ENCODE data around the gene CFAP100. TPM values are rescaled to one million over a fixed set of nuclear protein-coding genes. Genes with fewer than 3 reads are reported as not detected.

Gene CFAP100
- total RNA-seq, 4 donors from 2014 or later: not detected

DNA sequence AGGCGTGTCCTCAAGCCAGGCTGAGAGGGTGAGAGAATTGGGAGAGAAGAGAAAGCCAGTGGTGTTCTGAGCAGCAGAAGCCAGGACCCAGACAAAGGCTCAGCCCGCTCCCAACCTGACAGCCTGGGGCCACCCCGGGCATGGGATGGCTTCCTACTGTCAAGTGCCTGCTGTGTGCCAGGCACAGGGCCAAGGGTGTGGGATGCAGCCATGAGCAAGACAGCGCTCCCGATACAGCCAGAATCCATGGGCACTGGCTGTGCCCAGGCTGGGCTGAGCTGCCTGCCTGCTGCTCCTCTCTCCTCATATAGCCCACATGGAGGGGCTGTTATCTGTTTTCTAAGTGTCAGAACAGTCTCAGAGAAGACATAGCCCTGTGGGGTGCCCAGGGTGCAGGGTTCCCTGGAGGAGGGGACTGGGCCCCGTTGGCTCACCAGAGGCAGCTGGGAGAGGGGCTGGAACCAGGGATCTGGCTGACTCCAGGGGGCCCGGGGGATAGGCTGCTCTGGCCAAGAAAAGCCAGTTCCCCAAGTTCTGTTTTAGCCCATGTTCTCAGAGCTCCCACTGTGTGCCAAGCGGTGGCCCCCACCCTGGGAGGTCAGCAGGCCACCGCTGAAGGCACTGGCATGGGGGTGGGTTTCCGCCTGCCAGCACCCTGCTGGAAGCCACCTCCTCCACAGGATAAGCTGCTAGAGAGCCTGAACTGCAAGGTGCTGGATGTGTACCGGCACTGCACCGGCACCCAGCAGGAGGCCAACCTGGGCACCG is 39.0 kb downstream of the CFAP100 start:
- Histone ChIP-seq H3K4me1 (no peaks in the 10 kb centered on the region), H3K9me3 (peaks cover 0 to 7% (median 0%) of the 10 kb centered on the region in 3 donors), H3K27ac (no peak overlapping the region), H3K4me3 (no peak overlapping the region), H3K36me3 (peaks cover 13 to 60% (median 21%) of the 10 kb centered on the region in 3 donors), H3K27me3 (no peaks in the 10 kb centered on the region)
- DNase-seq: no peak
- TF ChIP-seq, protein P1, sequence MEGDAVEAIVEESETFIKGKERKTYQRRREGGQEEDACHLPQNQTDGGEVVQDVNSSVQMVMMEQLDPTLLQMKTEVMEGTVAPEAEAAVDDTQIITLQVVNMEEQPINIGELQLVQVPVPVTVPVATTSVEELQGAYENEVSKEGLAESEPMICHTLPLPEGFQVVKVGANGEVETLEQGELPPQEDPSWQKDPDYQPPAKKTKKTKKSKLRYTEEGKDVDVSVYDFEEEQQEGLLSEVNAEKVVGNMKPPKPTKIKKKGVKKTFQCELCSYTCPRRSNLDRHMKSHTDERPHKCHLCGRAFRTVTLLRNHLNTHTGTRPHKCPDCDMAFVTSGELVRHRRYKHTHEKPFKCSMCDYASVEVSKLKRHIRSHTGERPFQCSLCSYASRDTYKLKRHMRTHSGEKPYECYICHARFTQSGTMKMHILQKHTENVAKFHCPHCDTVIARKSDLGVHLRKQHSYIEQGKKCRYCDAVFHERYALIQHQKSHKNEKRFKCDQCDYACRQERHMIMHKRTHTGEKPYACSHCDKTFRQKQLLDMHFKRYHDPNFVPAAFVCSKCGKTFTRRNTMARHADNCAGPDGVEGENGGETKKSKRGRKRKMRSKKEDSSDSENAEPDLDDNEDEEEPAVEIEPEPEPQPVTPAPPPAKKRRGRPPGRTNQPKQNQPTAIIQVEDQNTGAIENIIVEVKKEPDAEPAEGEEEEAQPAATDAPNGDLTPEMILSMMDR (IDR thresholded peaks at IDR 0.05): no peak
- no peak for TF ChIP-seq POLR2A (IDR thresholded peaks at IDR 0.05)
- WGBS, 2 donors: 73 to 75% methylated on average over 2 to 4 of the region's 13 CpGs
- intact Hi-C loops (cut with DNase I): no loop called here

DNA sequence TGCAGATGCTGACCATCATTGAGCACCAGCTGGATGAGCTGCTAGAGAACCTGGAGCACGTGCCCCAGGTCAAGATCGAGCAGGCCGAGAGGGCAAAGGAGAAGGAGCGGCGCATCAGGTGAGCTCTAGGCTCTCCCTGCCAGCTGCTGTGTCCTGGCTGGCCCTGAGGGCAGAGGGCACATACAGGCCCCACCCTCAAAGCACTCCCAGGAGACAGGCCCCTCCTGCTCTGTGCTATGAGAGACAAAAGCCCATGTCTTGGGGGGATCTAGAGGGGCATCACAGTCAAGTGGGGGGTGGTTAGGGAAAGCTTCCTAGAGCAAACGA is 39.5 kb downstream of the CFAP100 start:
- peaks cover 17 to 65% (median 25%) of the 10 kb centered on the region in 3 donors for H3K36me3 ChIP-seq
- 97 to 98% methylated on average over 5 to 6 of the region's 6 CpGs for WGBS, 2 donors
- intact Hi-C loops (cut with DNase I): no loop called here

DNA sequence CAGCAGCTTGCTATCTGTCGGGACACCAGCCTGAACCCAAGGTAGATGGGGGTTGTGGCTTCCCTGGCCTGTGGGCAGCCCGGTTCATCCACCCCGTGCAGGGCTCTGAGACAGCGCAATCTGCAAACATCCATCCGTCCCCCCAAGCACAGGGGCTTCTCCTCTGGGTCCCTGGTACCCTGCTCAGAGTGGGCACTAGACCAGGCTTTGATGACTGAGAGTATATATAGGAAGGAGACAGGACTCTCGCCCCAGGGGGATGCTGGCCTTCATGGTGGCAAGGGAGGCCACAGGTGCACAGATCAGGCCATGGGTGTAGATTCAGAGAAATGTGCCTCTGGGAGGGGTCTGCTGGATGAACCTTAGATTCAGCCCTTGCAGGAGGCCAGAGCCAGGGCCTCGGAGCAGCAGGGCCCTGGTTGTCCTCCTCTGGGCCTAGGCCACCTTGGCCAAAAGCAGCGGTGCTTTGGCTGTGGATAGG is 40.3 kb downstream of the CFAP100 start:
- WGBS, 2 donors: 80% methylated on average over 1 of the region's 8 CpGs; no CpG with 5 or more reads in 1 of the 2 donors
- H3K36me3 ChIP-seq: peaks cover 22 to 73% (median 25%) of the 10 kb centered on the region in 3 donors
- H3K27ac ChIP-seq: no peak overlapping the region
- no peaks in the 10 kb centered on the region for H3K4me1 ChIP-seq
- TF ChIP-seq POLR2A (IDR thresholded peaks at IDR 0.05): no peak
- TF ChIP-seq, protein P1 (IDR thresholded peaks at IDR 0.05): no peak
- no peak for DNase-seq
- H3K27me3 ChIP-seq: no peaks in the 10 kb centered on the region
- no peak overlapping the region for H3K4me3 ChIP-seq
- H3K9me3 ChIP-seq: peaks cover 0 to 7% (median 0%) of the 10 kb centered on the region in 3 donors
- intact Hi-C loops (cut with DNase I): no loop called here

More for the DNA sequence above, 39.5 kb downstream of the CFAP100 start:
- no peak overlapping the region for H3K27ac ChIP-seq
- DNase-seq: no peak
- H3K4me1 ChIP-seq: no peaks in the 10 kb centered on the region
- H3K4me3 ChIP-seq: no peak overlapping the region
- TF ChIP-seq, protein P1 (IDR thresholded peaks at IDR 0.05): no peak
- TF ChIP-seq POLR2A (IDR thresholded peaks at IDR 0.05): no peak
- H3K27me3 ChIP-seq: no peaks in the 10 kb centered on the region
- peaks cover 0 to 7% (median 0%) of the 10 kb centered on the region in 3 donors for H3K9me3 ChIP-seq

DNA sequence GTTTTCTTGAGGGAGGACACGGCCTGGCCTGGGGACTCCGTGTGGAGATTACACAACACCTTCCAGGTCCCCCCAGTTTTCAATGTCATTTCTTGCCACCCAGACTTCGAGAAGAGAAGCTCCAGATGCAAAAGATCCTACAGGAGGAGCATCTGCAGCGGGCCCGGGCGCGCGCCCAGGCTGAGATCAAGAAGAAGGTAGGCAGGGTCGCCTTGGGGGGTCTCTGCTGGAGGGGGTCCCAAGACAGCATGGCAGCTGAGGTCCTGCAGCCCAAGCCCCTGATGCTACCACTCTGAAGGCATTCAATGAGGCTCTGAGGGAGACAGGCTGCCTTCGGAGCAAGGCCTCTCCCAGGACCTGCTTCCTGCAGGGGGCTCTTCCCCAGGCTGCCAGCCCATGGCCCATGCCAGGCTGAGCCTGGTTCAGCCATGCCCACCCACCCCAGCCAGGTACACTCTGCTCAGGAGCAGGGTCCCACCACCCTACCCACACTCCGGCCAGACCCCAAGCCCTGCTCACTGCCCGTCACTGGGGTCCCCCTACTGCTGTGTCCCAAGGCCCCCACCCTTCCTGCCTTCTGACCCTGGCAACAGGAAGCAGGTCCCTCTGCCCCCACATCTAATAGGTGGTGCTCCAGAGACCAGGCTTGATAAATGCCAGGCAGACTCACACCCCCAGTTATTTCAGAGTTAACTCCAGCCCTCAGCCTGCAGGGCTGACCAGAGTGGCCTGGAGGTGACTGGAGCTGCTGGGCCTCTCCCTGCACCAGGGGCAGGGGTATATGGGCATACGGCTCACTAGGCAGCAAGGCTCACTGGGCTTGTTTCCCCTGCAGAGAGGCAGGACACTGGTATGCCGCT is 41.0 kb downstream of the CFAP100 start:
- H3K27ac ChIP-seq: no peak overlapping the region
- TF ChIP-seq, protein P1 (IDR thresholded peaks at IDR 0.05): no peak
- no peak for TF ChIP-seq POLR2A (IDR thresholded peaks at IDR 0.05)
- no peak for DNase-seq
- no peak overlapping the region for H3K4me3 ChIP-seq
- no peaks in the 10 kb centered on the region for H3K27me3 ChIP-seq
- no peaks in the 10 kb centered on the region for H3K4me1 ChIP-seq
- intact Hi-C loops (cut with DNase I): no loop called here
- H3K36me3 ChIP-seq: peaks cover 22 to 79% (median 25%) of the 10 kb centered on the region in 3 donors
- 86 to 93% methylated on average over 5 of the region's 14 CpGs for WGBS, 2 donors
- peaks cover 0 to 6% (median 0%) of the 10 kb centered on the region in 3 donors for H3K9me3 ChIP-seq

Measured in esophagus squamous epithelium (tissue), 5 donors.